GM23248 (cell line): ENCODE data around the gene ATG7. TPM values are rescaled to one million over a fixed set of nuclear protein-coding genes. Genes with fewer than 3 reads are reported as not detected.
A peak's percentile ranks its signal among the peaks of the same experiment; 100 is the strongest.

Experiments
- DNase-seq: peaks from one replicate; pipeline ENCODE4 v3.0.0-alpha.2; 2015
- H2AFZ ChIP-seq: fragments of 200-600 bp; sonication (generic); 2 replicates; pipeline ENCODE4 v1.6.1; 2016; ENCODE audit warnings: antibody characterized with exemption
- H3F3A ChIP-seq: fragments of 200-600 bp; sonication (generic); 2 replicates; pipeline ENCODE4 v1.6.1; 2016; ENCODE audit warnings: mild to moderate bottlenecking, antibody characterized with exemption, mixed run types; ENCODE audit not compliant: insufficient read depth
- H3K27ac ChIP-seq: fragments of 200-600 bp; sonication (generic); 2 replicates; pipeline ENCODE4 v1.5.1; 2016; ENCODE audit warnings: mild to moderate bottlenecking
- H3K27me3 ChIP-seq: fragments of 200-600 bp; sonication (generic); replicated peaks from 2 replicates; pipeline ENCODE4 v1.6.1; 2016; ENCODE audit warnings: mild to moderate bottlenecking; ENCODE audit not compliant: insufficient read depth
- H3K36me3 ChIP-seq: fragments of 200-600 bp; sonication (generic); 2 replicates; pipeline ENCODE4 v1.6.1; 2016; ENCODE audit warnings: low read depth, mild to moderate bottlenecking
- H3K4me1 ChIP-seq: fragments of 200-600 bp; sonication (generic); 2 replicates; pipeline ENCODE4 v1.6.1; 2016; ENCODE audit warnings: mild to moderate bottlenecking; ENCODE audit not compliant: insufficient read depth
- H3K4me2 ChIP-seq: fragments of 200-600 bp; sonication (generic); one replicate; pipeline ENCODE4 v1.6.1; 2016; ENCODE audit warnings: mild to moderate bottlenecking; ENCODE audit not compliant: unreplicated experiment
- H3K4me3 ChIP-seq: fragments of 200-600 bp; sonication (generic); 2 replicates; pipeline ENCODE4 v1.5.1; 2016; ENCODE audit warnings: mild to moderate bottlenecking
- H3K79me2 ChIP-seq: fragments of 200-600 bp; sonication (generic); 2 replicates; pipeline ENCODE4 v1.6.1; 2016; ENCODE audit warnings: mild to moderate bottlenecking; ENCODE audit not compliant: insufficient read depth
- H3K9ac ChIP-seq: fragments of 200-600 bp; sonication (generic); 2 replicates; pipeline ENCODE4 v1.6.1; 2016; ENCODE audit warnings: mild to moderate bottlenecking
- H3K9me2 ChIP-seq: fragments of 200-600 bp; sonication (generic); 2 replicates; pipeline ENCODE4 v1.6.1; 2016; ENCODE audit warnings: mixed run types, mild to moderate bottlenecking, moderate library complexity; ENCODE audit not compliant: insufficient read depth
- H3K9me3 ChIP-seq: fragments of 200-600 bp; sonication (generic); one replicate; pipeline ENCODE4 v1.6.1; 2017; ENCODE audit warnings: low read depth
- H4K20me1 ChIP-seq: fragments of 200-600 bp; sonication (generic); 2 replicates; pipeline ENCODE4 v1.6.0; 2016; ENCODE audit not compliant: insufficient read depth
- EZH2 ChIP-seq: fragments of 200-600 bp; sonication (generic); IDR thresholded peaks from 2 replicates; pipeline ENCODE4 v1.6.1; 2018; ENCODE audit warnings: antibody characterized with exemption, mild to moderate bottlenecking; ENCODE audit not compliant: insufficient read depth, poor library complexity, severe bottlenecking
- EZH2phosphoT487 ChIP-seq: fragments of 200-600 bp; sonication (generic); IDR thresholded peaks from 2 replicates; pipeline ENCODE4 v1.6.1; 2018; ENCODE audit warnings: antibody characterized with exemption, moderate library complexity, mild to moderate bottlenecking, low read depth; ENCODE audit not compliant: insufficient read depth
- WGBS, 2 experiments: methylation state at CpG; one replicate each; pipeline ENCODE4 v1.1.6; 2015 to 2017; ENCODE audit warnings: low lambda C conversion rate in 2 of 2, low coverage in 1 of 2; ENCODE audit errors: missing lambda C conversion rate in 2 of 2; 5-methylcytosine and 5-hydroxymethylcytosine counted together
- in situ Hi-C: fragments of 300-500 bp; cut with MboI; formaldehyde crosslinking; loops from 2 replicates; pipeline ENCODE4 v1.15.0; 2020
- polyA plus RNA-seq: library from polyadenylated mRNA; unstranded; fragments of >200 nt; fragmentation: Nextera tagmentation; extraction: Ambion mirVana; gene quantifications from 2 replicates; pipeline ENCODE4 v1.2.1, GENCODE V29; 2016
- total RNA-seq: library from RNA; depleted of rRNA; stranded (reverse); fragments of >200 nt; shearing (Covaris generic); gene quantifications from 2 replicates; pipeline ENCODE4 v1.2.3, GENCODE V29; 2014

Gene ATG7
- total and polyA plus RNA-seq, 2 experiments from 2014 or later: 40.5 to 67.5 TPM

DNA sequence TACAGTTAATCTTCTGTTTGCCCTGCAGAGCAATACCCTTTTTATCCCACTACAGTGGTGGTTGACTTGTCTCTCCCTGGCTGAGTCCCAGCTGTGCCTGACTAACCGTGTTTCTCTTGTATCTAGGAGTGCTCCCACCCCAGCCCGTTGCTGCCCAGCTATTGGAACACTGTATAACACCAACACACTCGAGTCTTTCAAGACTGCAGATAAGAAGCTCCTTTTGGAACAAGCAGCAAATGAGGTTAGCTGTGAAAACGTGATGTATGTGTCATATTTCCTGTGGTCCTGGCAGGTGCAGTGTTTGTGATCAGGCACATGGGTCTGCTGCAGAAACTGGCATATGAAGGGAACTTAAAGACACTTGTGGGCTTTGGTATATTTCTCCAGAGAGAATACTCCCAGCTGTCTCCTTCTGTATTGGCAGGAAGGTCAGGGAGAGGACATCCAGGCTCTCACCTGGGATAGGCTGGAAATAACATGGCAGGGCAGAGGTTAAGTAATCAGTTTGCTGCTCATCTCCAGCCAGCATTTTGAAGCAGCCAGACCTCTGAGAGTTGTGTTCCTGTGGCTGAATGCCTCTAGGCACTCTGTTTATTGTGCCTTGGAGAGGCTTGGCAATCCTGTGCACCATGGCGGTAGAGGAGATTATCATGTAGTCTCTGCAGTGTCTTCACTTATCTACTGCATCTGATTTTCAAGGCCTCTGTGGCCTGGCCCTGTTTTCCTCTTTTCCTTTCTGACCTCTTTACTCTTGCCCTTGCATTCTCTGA, 34.8 kb downstream of the ATG7 start:
- no peaks in the 10 kb centered on the region for H3F3A ChIP-seq
- no peak for DNase-seq
- in situ Hi-C loops: no loop called here
- H3K36me3 ChIP-seq: peaks cover 36% of the 10 kb centered on the region
- WGBS, 2 experiments: 49 to 50% methylated on average over 5 of the region's 5 CpGs
- no peaks in the 10 kb centered on the region for H3K9me3 ChIP-seq
- H3K4me2 ChIP-seq: no peak overlapping the region
- H3K4me1 ChIP-seq: peaks cover 8% of the 10 kb centered on the region; the same call in 1 of the 2 replicates
- TF ChIP-seq EZH2 (no peak), EZH2phosphoT487 (no peak)
- H3K27ac ChIP-seq: no peak overlapping the region
- H3K27me3 ChIP-seq: no peaks in the 10 kb centered on the region
- H3K4me3 ChIP-seq: no peak overlapping the region
- no peak overlapping the region for H3K9ac ChIP-seq
- H3K79me2 ChIP-seq: 0 out of 2 replicates have a peak, but pooled peaks cover 5% of the 10 kb centered on the region
- H2AFZ ChIP-seq: no peak overlapping the region
- H4K20me1 ChIP-seq: no peaks in the 10 kb centered on the region
- H3K9me2 ChIP-seq: no peaks in the 10 kb centered on the region

DNA sequence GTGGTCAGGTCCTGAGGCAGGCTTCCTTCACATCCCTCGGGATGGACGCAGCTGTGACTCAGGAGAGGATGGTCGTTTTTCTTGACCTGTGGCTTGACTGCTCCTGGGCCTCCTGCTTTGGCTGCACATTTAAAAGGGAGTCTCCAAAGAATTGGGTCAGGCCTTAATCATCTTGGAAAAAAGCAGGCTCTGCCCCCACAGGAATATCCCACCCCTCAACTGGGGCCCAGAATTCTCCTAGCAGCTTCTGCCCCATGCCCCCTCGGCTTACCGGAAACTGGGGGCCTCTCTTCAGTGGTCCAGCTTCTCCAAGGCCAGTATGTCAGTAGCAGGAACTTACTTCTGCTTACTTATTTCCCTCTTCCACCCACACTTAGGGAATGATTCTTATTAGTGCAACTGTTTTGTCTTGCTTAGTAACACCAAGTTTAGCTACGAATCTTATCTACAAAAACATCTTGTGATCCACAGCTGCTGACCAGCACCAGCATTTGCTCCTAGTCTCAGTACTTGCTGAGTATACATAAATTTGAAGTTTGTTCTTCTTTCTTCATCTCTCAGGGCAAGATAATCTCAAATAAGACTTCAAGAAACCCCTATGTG, 35.7 kb downstream of the ATG7 start:
- Histone ChIP-seq H3F3A (no peaks in the 10 kb centered on the region), H4K20me1 (no peaks in the 10 kb centered on the region), H3K27ac (no peak overlapping the region), H3K4me1 (peaks cover 8% of the 10 kb centered on the region; the same call in 1 of the 2 replicates), H3K4me2 (no peak overlapping the region), H3K36me3 (peaks cover 45% of the 10 kb centered on the region), H3K9me3 (no peaks in the 10 kb centered on the region), H3K79me2 (0 out of 2 replicates have a peak, but pooled peaks cover 6% of the 10 kb centered on the region), H3K27me3 (no peaks in the 10 kb centered on the region), H3K9ac (no peak overlapping the region), H3K9me2 (no peaks in the 10 kb centered on the region), H3K4me3 (no peak overlapping the region), H2AFZ (no peak overlapping the region)
- TF ChIP-seq EZH2 (no peak), EZH2phosphoT487 (no peak)
- peak; percentile 33 for DNase-seq
- in situ Hi-C loops: no loop called here
- 47 to 57% methylated on average over 6 of the region's 6 CpGs for WGBS, 2 experiments

DNA sequence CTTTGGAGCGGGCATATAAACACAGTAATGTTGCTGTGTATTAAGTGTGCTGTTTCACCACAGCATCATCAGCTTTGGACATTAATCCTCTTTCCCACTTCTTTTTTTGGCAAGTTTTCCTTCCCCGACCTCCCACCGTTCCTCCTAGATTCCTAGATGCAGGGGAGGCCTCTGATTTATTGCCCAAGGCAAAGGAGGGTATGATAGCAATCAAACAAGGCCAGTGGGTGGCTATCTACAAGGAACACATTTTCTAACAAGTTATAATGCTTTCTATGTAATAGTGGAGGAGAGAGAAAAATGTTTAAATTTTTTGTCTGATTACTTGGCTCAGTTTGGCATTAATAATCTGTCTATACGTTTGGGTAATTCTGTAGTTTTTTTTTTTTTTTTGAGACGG, 38.1 kb downstream of the ATG7 start:
- no peaks in the 10 kb centered on the region for H3K9me3 ChIP-seq
- H3K9me2 ChIP-seq: no peaks in the 10 kb centered on the region
- no peak overlapping the region for H3K27ac ChIP-seq
- DNase-seq: no peak
- H3K4me3 ChIP-seq: no peak overlapping the region
- TF ChIP-seq EZH2 (no peak), EZH2phosphoT487 (no peak)
- 88 to 95% methylated on average over 5 of the region's 5 CpGs for WGBS, 2 experiments
- no peaks in the 10 kb centered on the region for H4K20me1 ChIP-seq
- H3K27me3 ChIP-seq: no peaks in the 10 kb centered on the region
- 0 out of 2 replicates have a peak, but pooled peaks cover 6% of the 10 kb centered on the region for H3K79me2 ChIP-seq
- no peaks in the 10 kb centered on the region for H3F3A ChIP-seq
- H3K4me1 ChIP-seq: peaks cover 6% of the 10 kb centered on the region; the same call in 1 of the 2 replicates
- H2AFZ ChIP-seq: no peak overlapping the region
- H3K9ac ChIP-seq: no peak overlapping the region
- in situ Hi-C loops: no loop called here
- H3K36me3 ChIP-seq: peaks cover 58% of the 10 kb centered on the region
- no peak overlapping the region for H3K4me2 ChIP-seq

DNA sequence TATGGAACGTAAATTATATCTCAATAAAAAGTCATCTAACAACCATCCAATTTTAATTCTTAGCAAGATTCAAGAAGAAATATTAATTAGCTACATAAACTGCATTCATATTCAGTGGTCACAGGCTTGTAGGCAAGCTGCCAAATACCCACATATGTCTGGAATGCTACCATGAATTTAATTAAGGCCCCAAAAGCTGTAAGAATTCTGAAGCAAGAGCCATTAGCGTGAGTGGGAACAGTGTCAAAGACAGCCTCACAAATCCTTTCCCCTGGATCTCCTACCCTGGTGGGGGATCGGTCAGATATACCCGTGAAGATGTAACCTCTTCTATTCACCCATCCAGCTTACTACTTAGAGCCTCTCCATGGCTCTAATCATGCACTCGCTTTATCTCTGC, 40.0 kb downstream of the ATG7 start:
- H3K9me2 ChIP-seq: no peaks in the 10 kb centered on the region
- no peaks in the 10 kb centered on the region for H4K20me1 ChIP-seq
- no peaks in the 10 kb centered on the region for H3K27me3 ChIP-seq
- H3K9me3 ChIP-seq: no peaks in the 10 kb centered on the region
- no peak overlapping the region for H2AFZ ChIP-seq
- H3K4me3 ChIP-seq: no peak overlapping the region
- H3K4me2 ChIP-seq: no peak overlapping the region
- 0 out of 2 replicates have a peak, but pooled peaks cover 6% of the 10 kb centered on the region for H3K79me2 ChIP-seq
- H3K4me1 ChIP-seq: no peaks in the 10 kb centered on the region
- no peak overlapping the region for H3K27ac ChIP-seq
- peaks cover 71% of the 10 kb centered on the region for H3K36me3 ChIP-seq
- DNase-seq: peak; percentile 9
- TF ChIP-seq EZH2 (no peak), EZH2phosphoT487 (no peak)
- H3F3A ChIP-seq: no peaks in the 10 kb centered on the region
- no peak overlapping the region for H3K9ac ChIP-seq
- in situ Hi-C loops: no loop called here
- WGBS, 2 experiments: 77% methylated on average over 5 of the region's 5 CpGs
